Measurements from ENCODE around the gene FKBP1A. TPM values are rescaled to one million over a fixed set of nuclear protein-coding genes. Genes with fewer than 3 reads are reported as not detected.

The FKBP1A gene
- total and polyA plus RNA-seq, 2 of the 4 experiments (the other 2 are of a cell fraction) = 120 to 528 TPM

DNA sequence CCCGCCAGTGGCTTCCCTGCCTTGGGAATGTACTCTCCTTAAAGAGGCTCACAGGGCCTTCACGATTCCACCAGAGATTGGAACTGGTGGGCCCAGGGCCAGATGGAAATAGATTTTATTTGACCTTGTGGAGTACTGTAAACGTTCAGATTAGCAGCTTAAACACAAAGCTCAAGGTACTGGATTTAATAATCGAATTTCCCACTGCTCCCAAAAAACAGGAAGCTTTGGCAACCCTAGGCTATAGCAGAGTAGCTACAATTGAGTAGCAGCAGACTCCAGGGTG lies 71.3 kb downstream of the FKBP1A start (continued):
- TF ChIP-seq, protein P1, sequence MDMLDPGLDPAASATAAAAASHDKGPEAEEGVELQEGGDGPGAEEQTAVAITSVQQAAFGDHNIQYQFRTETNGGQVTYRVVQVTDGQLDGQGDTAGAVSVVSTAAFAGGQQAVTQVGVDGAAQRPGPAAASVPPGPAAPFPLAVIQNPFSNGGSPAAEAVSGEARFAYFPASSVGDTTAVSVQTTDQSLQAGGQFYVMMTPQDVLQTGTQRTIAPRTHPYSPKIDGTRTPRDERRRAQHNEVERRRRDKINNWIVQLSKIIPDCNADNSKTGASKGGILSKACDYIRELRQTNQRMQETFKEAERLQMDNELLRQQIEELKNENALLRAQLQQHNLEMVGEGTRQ (IDR thresholded peaks at IDR 0.05; ENCODE audit: low read depth, low read length) = no peak
- TF ChIP-seq NFE2L2 (IDR thresholded peaks at IDR 0.05; ENCODE audit: low read depth, low read length) (no peak), FOS (IDR thresholded peaks at IDR 0.05; ENCODE audit: low read depth, low read length) (no peak)

DNA sequence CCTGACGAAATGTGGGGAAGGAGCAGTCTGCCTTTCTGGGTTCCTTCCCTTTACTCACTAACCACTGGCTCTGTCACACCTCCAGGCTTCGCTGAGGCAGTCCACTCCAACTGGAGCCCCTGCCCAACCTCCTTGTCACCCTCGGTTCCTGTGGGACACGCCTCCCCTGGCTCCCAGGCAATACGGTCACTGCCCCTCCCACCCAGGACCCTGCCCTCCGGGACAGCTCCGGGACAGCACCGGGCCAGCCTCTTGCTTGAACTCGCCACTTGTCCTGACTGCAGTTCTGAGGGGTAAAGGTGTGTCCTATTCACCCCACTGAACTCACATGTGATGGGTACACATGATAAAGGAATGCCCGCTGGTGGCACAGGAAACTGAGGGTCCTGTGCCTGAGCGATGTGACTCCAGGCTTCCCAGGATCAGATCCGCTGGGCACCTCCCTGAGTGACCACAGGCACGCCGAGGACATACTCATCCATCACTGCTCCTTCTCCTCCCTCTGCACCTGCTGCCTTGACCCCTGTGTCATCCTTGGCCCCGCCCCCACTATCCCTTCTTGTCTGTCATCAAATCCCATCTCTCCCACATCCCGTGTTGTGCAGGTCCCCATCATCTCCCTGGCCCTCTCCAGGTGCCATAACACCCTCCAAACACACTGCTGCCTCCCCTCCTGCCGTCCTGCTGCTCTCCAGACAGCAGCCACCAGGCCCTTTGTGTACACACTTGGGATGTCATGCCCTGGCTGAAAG lies 71.8 kb downstream of the FKBP1A start:
- H3K18ac ChIP-seq (ENCODE audit: low read depth, low read length) = no peak overlapping the region
- H3K4me2 ChIP-seq (ENCODE audit: low read depth, low read length) = no peak overlapping the region
- 62% methylated on average over 8 of the region's 17 CpGs; no CpG with 5 or more reads in 1 of the 2 experiments for WGBS, 2 experiments (ENCODE audit: extremely low coverage in 2 of 2, insufficient read length in 1 of 2)
- BruUV-seq (replicated peaks) = no TSS peak
- no peak for TF ChIP-seq SMC3 (IDR thresholded peaks at IDR 0.05; ENCODE audit: low read depth, low read length)
- TF ChIP-seq RFX5 (IDR thresholded peaks at IDR 0.05; ENCODE audit: low read depth, low read length) = no peak
- no peak for TF ChIP-seq POLR2A (IDR thresholded peaks at IDR 0.05; ENCODE audit: low read depth, low read length)
- no peak for TF ChIP-seq MXI1 (IDR thresholded peaks at IDR 0.05; ENCODE audit: borderline replicate concordance, low read depth, low read length)
- TF ChIP-seq FOS (IDR thresholded peaks at IDR 0.05; ENCODE audit: low read depth, low read length) = no peak
- TF ChIP-seq RCOR1 (IDR thresholded peaks at IDR 0.05; ENCODE audit: insufficient replicate concordance, low read length) = no peak
- no peak for TF ChIP-seq MAFK (IDR thresholded peaks at IDR 0.05; ENCODE audit: low read depth, low read length)
- TF ChIP-seq MAZ (IDR thresholded peaks at IDR 0.05; ENCODE audit: borderline replicate concordance, low read depth, low read length) = no peak
- TF ChIP-seq CEBPB (IDR thresholded peaks at IDR 0.05; ENCODE audit: low read depth, low read length) = no peak
- TF ChIP-seq RAD21 (IDR thresholded peaks at IDR 0.05; ENCODE audit: low read length) = no peak
- no peak for TF ChIP-seq NFE2L2 (IDR thresholded peaks at IDR 0.05; ENCODE audit: low read depth, low read length)
- no peak for TF ChIP-seq CHD1 (IDR thresholded peaks at IDR 0.05; ENCODE audit: low read depth, low read length)
- ATAC-seq (ENCODE audit: low read depth) (no peak), DNase-seq (no peak)
- dilution Hi-C loops (cut with HindIII; ENCODE audit: low sequenced_read_pairs, unreplicated experiment) = no loop called here
- in situ Hi-C loops (cut with MboI; ENCODE audit: low sequenced_read_pairs) = no loop called here
- no peak overlapping the region for H3K9ac ChIP-seq (ENCODE audit: low read depth, low read length)
- no peaks in the 10 kb centered on the region for H3K27me3 ChIP-seq (ENCODE audit: control insufficient read depth, insufficient read depth, low read length)
- H3K4me3 ChIP-seq (ENCODE audit: insufficient read depth, low read depth, low read length) = no peak overlapping the region
- H3K36me3 ChIP-seq (ENCODE audit: control insufficient read depth, insufficient read depth, low read length) = no peaks in the 10 kb centered on the region
- POLR2A ChIA-PET (ENCODE audit: unreplicated experiment) = no interaction called here
- H3K56ac ChIP-seq (ENCODE audit: extremely low read depth, insufficient read depth, low read length) = no peak overlapping the region
- H4K8ac ChIP-seq (ENCODE audit: low read depth in 2 of 2, low read length in 2 of 2) = no peak overlapping the region
- H3K14ac ChIP-seq (replicated peaks; ENCODE audit: low read depth, low read length) = no peak overlapping the region
- H2BK120ac ChIP-seq (ENCODE audit: low read depth, low read length) = peak overlapping the region; percentile 97
- peaks cover 3 to 27% of the 10 kb centered on the region in 2 experiments; a peak in 3 of 4 replicates for H3K79me1 ChIP-seq (ENCODE audit: low read depth in 1 of 2, low read length in 2 of 2)
- intact Hi-C loops (cut with micrococcal nuclease) = no loop called here
- H4K5ac ChIP-seq (ENCODE audit: low read depth, low read length) = no peak overlapping the region; the same call in 1 of the 2 replicates
- peaks cover 17% of the 10 kb centered on the region for H3K9me1 ChIP-seq (ENCODE audit: insufficient read depth, low read length)
- peak overlapping the region; percentile 38; the same call in 1 of the 2 replicates for H4K91ac ChIP-seq (ENCODE audit: insufficient read depth, low read depth, low read length)
- H2AK9ac ChIP-seq (replicated peaks; ENCODE audit: low read depth, low read length, poor library complexity) = no peak overlapping the region
- H3K4me1 ChIP-seq (ENCODE audit: control insufficient read depth, insufficient read depth, low read length) = peaks cover 25% of the 10 kb centered on the region
- no peaks in the 10 kb centered on the region for H4K20me1 ChIP-seq (ENCODE audit: insufficient read depth, low read length)
- no peaks in the 10 kb centered on the region for H3K9me3 ChIP-seq (ENCODE audit: control insufficient read depth, insufficient read depth, low read length)
- H3K27ac ChIP-seq (ENCODE audit: insufficient read depth, low read length) = no peak overlapping the region
- peak overlapping the region; percentile 98; the same call in 2 of the 3 replicates for H2BK15ac ChIP-seq (ENCODE audit: low read depth, low read length)
- H3K23ac ChIP-seq (ENCODE audit: low read depth, low read length) = no peak overlapping the region
- no peak overlapping the region for H2AFZ ChIP-seq (replicated peaks; ENCODE audit: low read length, poor library complexity)
- H3K4ac ChIP-seq (ENCODE audit: low read depth, low read length) = peak overlapping the region; percentile 36
- no peak overlapping the region for H2BK20ac ChIP-seq (ENCODE audit: low read depth, low read length)
- CTCF ChIA-PET = interaction anchor here (1.7 kb wide), 1 partner anchor 116 kb away, joined by 10 read pairs; no protein-coding TSS in a partner anchor
- peak overlapping the region; percentile 11 for H2BK5ac ChIP-seq (ENCODE audit: low read depth, low read length, poor library complexity, severe bottlenecking)
- peak overlapping the region; percentile 90 for H2AK5ac ChIP-seq (ENCODE audit: low read depth, low read length)
